PFSK-1 (cell line): ENCODE data around the gene KBTBD4.

Experiments
- FOXP2 ChIP-seq: optimal IDR thresholded peaks from 2 replicates; pipeline ENCODE3; 2011; ENCODE audit warnings: borderline replicate concordance, control low read depth, inconsistent platforms; ENCODE audit not compliant: insufficient read depth; ENCODE audit errors: extremely low read length, extremely low read depth
- POLR2AphosphoS5 ChIP-seq: IDR thresholded peaks from 2 replicates; pipeline ENCODE4 v1.6.1; 2012; ENCODE audit warnings: low read depth, mild to moderate bottlenecking, control low read depth, low read length, moderate library complexity
- REST ChIP-seq, 2 experiments: IDR thresholded peaks; 2 replicates each; pipeline versions ENCODE4 v1.6.1 to v1.8.0; 2011 to 2012; ENCODE audit warnings: low read depth in 2 of 2, low read length in 2 of 2, control low read depth in 1 of 2, inconsistent platforms in 1 of 2, mild to moderate bottlenecking in 1 of 2, moderate library complexity in 1 of 2; ENCODE audit not compliant: insufficient read depth in 1 of 2
- SIN3A ChIP-seq: IDR thresholded peaks from 2 replicates; pipeline ENCODE4 v1.6.1; 2012; ENCODE audit warnings: mild to moderate bottlenecking, low read length, moderate library complexity, borderline replicate concordance; ENCODE audit not compliant: insufficient read depth
- TAF1 ChIP-seq: IDR thresholded peaks from 2 replicates; pipeline ENCODE4 v1.6.1; 2012; ENCODE audit warnings: low read length, control low read depth, borderline replicate concordance; ENCODE audit not compliant: insufficient read depth

GRCh38 chr11:47536915-47537314, 41.9 kb downstream of the KBTBD4 start:
- no peak for TF ChIP-seq TAF1
- TF ChIP-seq POLR2AphosphoS5: no peak
- no peak for TF ChIP-seq REST (IDR thresholded peaks at IDR 0.05; ENCODE audit: insufficient read depth in 1 of 2, low read depth in 2 of 2, low read length in 2 of 2)
- TF ChIP-seq SIN3A: no peak
- TF ChIP-seq FOXP2: no peak
